Measurements from ENCODE around the gene NMUR2.

Gene NMUR2

DNA sequence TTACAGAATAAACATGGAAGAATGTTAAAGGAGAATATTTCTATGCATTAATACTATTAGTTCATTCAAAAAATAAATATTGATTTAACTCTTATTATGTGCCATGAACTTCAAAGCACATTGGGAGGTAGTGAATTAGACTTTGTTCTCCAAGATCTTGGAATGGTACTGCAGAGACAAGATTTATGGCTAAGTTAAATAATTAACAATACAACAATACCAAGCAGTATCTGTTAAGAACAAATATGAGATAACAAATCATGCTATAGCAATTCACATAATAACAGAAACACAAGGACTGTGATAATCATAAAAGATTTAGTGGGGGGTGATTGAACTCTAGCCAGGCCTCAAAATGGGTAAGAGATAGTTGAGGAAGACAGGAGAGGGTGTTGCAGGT is 11.6 kb downstream of the NMUR2 start:
- no peak for DNase-seq (ENCODE audit: low spot score)
- no peak overlapping the region for H3K27ac ChIP-seq
- TF ChIP-seq, protein P1, sequence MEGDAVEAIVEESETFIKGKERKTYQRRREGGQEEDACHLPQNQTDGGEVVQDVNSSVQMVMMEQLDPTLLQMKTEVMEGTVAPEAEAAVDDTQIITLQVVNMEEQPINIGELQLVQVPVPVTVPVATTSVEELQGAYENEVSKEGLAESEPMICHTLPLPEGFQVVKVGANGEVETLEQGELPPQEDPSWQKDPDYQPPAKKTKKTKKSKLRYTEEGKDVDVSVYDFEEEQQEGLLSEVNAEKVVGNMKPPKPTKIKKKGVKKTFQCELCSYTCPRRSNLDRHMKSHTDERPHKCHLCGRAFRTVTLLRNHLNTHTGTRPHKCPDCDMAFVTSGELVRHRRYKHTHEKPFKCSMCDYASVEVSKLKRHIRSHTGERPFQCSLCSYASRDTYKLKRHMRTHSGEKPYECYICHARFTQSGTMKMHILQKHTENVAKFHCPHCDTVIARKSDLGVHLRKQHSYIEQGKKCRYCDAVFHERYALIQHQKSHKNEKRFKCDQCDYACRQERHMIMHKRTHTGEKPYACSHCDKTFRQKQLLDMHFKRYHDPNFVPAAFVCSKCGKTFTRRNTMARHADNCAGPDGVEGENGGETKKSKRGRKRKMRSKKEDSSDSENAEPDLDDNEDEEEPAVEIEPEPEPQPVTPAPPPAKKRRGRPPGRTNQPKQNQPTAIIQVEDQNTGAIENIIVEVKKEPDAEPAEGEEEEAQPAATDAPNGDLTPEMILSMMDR (IDR thresholded peaks at IDR 0.05): no peak
- no peak overlapping the region for H3K4me3 ChIP-seq

DNA sequence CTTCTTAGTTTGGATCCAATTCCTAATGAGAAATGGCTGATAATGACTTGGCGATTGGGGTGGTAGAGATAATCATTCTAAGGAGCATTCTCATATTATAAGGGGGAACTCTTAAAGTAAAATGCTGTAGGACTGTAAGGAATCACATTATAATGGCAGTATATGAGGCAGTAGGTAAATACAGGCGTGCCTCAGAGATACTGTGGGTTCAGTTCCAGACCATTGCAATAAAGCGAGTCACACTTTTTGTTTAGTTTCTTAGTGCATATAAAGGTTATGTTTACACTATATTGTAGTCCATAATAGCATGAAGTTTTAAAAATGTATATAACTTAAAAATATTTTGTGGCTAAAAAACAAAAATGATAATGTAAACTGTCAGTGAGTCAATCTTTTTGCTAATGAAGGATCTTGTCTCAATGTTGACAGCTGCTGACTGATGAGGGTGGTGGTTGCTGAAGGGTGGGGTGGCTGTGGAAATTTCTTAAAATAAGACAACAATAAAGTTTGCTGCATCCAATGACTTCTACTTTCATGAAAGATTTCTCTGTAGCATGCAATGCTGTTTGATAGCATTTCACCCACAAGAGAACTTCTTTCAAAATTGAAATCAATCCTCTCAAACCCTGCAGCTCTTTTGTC is 15.8 kb downstream of the NMUR2 start:
- no peak overlapping the region for H3K27ac ChIP-seq
- DNase-seq (ENCODE audit: low spot score): no peak

DNA sequence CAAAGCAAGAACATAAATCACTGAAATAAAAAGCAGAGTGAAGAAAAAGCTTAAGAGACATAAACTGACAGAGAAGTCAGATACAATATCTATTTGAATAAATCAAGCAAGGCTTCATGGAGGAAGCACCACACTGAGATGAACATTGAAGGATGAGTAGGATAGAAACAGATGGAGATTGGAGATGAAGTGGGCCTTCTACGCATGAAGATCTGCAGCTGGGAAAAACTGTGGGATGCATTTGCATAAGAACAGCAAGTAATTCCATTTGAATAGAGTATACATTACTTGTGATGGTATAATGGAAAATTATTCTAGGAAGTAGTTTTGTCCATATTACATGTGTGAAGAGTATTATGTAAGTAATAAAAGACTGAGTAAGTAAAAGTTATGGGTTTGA is 16.5 kb downstream of the NMUR2 start:
- Histone ChIP-seq H3K27ac (no peak overlapping the region), H3K4me3 (no peak overlapping the region)
- no peak for DNase-seq (ENCODE audit: low spot score)
- TF ChIP-seq, protein P1 (IDR thresholded peaks at IDR 0.05): no peak

More for the DNA sequence above, 15.8 kb downstream of the NMUR2 start:
- H3K4me3 ChIP-seq: no peak overlapping the region
- TF ChIP-seq, protein P1 (IDR thresholded peaks at IDR 0.05): no peak

DNA sequence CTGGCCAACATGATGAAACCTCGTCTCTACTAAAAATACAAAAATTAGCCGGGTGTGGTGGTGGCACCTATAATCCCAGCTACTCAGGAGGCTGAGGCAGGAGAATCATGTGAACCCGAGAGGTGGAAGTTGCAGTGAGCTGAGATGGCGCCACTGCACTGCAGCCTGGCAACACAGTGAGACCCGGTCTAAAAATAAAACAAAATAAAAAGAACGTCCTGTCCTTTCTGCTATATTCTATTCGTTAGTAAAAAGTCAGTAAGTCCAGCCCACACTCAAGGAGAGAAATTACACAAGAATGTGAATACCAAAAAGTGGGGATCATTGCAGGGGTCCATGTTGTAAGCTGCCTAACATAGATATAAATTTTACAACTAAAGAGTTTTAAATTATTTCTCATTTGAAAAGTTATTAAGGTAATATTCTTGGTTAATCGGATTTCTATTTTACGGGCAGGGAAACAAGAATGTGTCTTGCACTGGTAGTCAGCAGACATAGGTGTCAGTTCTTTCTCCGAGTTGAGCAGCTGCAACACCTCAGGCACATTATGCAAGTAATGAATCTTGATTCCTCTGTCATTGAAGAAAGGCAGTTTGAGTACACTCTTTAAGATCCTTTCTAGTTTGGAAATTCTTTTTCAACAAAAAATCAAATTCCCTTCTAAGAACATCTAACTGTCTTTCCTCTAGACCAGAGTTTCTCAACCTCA is 24.5 kb downstream of the NMUR2 start:
- Histone ChIP-seq H3K4me3 (no peak overlapping the region), H3K27ac (no peak overlapping the region)
- DNase-seq (ENCODE audit: low spot score): no peak
- TF ChIP-seq, protein P1 (IDR thresholded peaks at IDR 0.05): no peak

DNA sequence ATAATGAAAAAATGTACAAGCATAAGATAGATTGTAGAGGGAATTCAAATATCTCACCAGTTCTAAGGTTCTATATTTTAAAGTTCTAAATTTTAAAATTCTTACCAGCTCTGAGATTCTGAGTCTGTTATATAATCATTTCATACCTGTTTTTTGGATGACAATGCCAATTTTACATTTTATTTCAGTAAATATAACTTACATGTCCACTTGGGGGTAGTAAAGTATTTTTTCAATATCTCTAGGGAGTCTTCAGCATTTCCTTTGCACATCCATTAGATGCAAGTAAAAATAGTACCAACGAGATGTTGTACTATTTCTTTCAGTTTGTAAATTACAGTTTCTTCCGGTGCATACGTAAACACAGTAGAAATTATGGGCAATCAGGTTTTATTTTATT is 25.7 kb downstream of the NMUR2 start:
- TF ChIP-seq, protein P1 (IDR thresholded peaks at IDR 0.05): no peak
- Histone ChIP-seq H3K4me3 (no peak overlapping the region), H3K27ac (no peak overlapping the region)
- DNase-seq (ENCODE audit: low spot score): no peak

DNA sequence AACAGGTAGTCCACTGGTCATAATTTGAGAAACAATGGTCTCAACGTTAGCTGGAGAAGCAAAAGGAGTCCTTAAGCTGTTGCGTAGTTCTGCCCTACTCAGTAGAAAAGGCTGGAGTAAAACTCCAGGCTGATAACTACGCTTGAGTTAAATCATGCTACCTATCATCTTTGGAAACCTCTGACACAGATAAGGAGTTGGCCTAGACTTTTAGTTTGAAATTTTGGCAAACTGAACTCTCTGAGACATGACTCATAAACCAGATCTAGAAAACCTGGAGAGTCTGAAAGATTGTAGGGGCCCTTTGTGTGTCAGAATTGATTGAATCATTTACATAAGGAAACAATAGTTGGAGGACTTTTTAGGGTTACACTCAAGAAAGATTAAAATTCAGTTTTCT is 26.3 kb downstream of the NMUR2 start:
- TF ChIP-seq, protein P1 (IDR thresholded peaks at IDR 0.05): no peak
- no peak overlapping the region for H3K4me3 ChIP-seq
- no peak overlapping the region for H3K27ac ChIP-seq
- no peak for DNase-seq (ENCODE audit: low spot score)

DNA sequence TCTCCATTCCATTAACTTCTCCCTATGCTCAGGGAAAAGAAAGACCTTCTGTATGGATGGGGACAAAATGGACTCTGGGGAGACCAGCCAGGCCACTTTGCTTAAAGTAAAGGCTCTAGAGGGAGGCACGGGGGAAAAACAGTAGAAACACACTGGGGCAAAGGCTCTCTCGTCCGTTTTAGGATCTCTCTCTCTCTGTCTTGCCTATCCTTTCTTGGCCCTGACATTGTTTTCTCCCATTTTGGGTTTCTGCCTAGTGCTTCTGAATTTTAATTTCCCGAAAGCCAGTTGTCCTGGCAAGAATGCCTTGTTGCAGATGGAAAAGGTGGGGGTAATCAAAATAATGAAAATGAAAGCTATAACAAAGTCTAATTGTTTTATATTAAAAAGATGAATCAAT is 28.2 kb downstream of the NMUR2 start:
- Histone ChIP-seq H3K27ac (no peak overlapping the region), H3K4me3 (no peak overlapping the region)
- TF ChIP-seq, protein P1 (IDR thresholded peaks at IDR 0.05): no peak
- DNase-seq (ENCODE audit: low spot score): no peak
